Measurements from ENCODE around the gene DIO3.
"Not testable (repeated sequence)": the region's sequence is repeated elsewhere in the genome, so short reads cannot be mapped to it uniquely, and the experiment has no call there.

Gene DIO3

GRCh38 chr14:101554991-101555668 is 6.2 kb upstream of the DIO3 start:
- Histone ChIP-seq H3K79me1 (ENCODE audit: low read length) (no peaks in the 10 kb centered on the region), H2AK5ac (ENCODE audit: low read length) (no peak overlapping the region), H3K56ac (ENCODE audit: low read length) (no peak overlapping the region), H2BK15ac (replicated peaks; ENCODE audit: low read depth) (no peak overlapping the region), H3K27me3 (ENCODE audit: insufficient read depth, low read length, poor library complexity) (peaks cover 4% of the 10 kb centered on the region), H3K9ac (ENCODE audit: low read length) (no peak overlapping the region), H3K4me1 (ENCODE audit: control insufficient read depth, low read depth, low read length) (no peaks in the 10 kb centered on the region), H3K4me2 (ENCODE audit: low read length) (no peak overlapping the region), H3K23ac (ENCODE audit: low read length) (no peak overlapping the region), H3K27ac (ENCODE audit: low read depth, low read length) (no peak overlapping the region), H2BK120ac (ENCODE audit: low read depth, low read length) (no peak overlapping the region), H3K79me2 (ENCODE audit: control insufficient read depth, insufficient read depth, low read length) (no peaks in the 10 kb centered on the region), H3K18ac (ENCODE audit: low read length) (no peak overlapping the region), H4K8ac (ENCODE audit: low read depth, low read length) (no peak overlapping the region), H3K4ac (ENCODE audit: low read depth, low read length) (no peak overlapping the region), H2BK5ac (ENCODE audit: low read length) (no peak overlapping the region), H4K5ac (ENCODE audit: low read length) (no peak overlapping the region), H3K4me3 (ENCODE audit: low read length) (no peak overlapping the region), H3K36me3 (ENCODE audit: control insufficient read depth, insufficient read depth, low read length) (no peaks in the 10 kb centered on the region)
- WGBS (ENCODE audit: extremely low coverage, insufficient coverage, low lambda C conversion rate): no CpG with 5 or more reads among the region's 20 CpGs
- DNase-seq: no peak

GRCh38 chr14:101555669-101556043 is 5.6 kb upstream of the DIO3 start:
- H4K5ac ChIP-seq (ENCODE audit: low read length); H3K36me3 ChIP-seq (ENCODE audit: control insufficient read depth, insufficient read depth, low read length); H3K18ac ChIP-seq (ENCODE audit: low read length); H3K27me3 ChIP-seq (ENCODE audit: insufficient read depth, low read length, poor library complexity); H3K4me2 ChIP-seq (ENCODE audit: low read length); H3K79me2 ChIP-seq (ENCODE audit: control insufficient read depth, insufficient read depth, low read length); H4K8ac ChIP-seq (ENCODE audit: low read depth, low read length); H3K23ac ChIP-seq (ENCODE audit: low read length); H3K4me3 ChIP-seq (ENCODE audit: low read length); H2BK120ac ChIP-seq (ENCODE audit: low read depth, low read length); H3K4me1 ChIP-seq (ENCODE audit: control insufficient read depth, low read depth, low read length); H3K4ac ChIP-seq (ENCODE audit: low read depth, low read length); DNase-seq; H3K27ac ChIP-seq (ENCODE audit: low read depth, low read length); H2BK5ac ChIP-seq (ENCODE audit: low read length); H2AK5ac ChIP-seq (ENCODE audit: low read length); H3K56ac ChIP-seq (ENCODE audit: low read length); H3K9ac ChIP-seq (ENCODE audit: low read length); H3K79me1 ChIP-seq (ENCODE audit: low read length); H2BK15ac ChIP-seq (replicated peaks; ENCODE audit: low read depth): not testable (repeated sequence)
- whole genome bisulfite sequencing (ENCODE audit: extremely low coverage, insufficient coverage, low lambda C conversion rate): no CpG with 5 or more reads among the region's 5 CpGs

GRCh38 chr14:101556131-101556530 is 5.2 kb upstream of the DIO3 start:
- no peak overlapping the region for H3K4ac ChIP-seq (ENCODE audit: low read depth, low read length)
- H3K27me3 ChIP-seq (ENCODE audit: insufficient read depth, low read length, poor library complexity): peaks cover 5% of the 10 kb centered on the region
- no peak for DNase-seq
- no peaks in the 10 kb centered on the region for H3K4me1 ChIP-seq (ENCODE audit: control insufficient read depth, low read depth, low read length)
- no peak overlapping the region for H3K27ac ChIP-seq (ENCODE audit: low read depth, low read length)
- H2BK15ac ChIP-seq (replicated peaks; ENCODE audit: low read depth): no peak overlapping the region
- no peak overlapping the region for H2AK5ac ChIP-seq (ENCODE audit: low read length)
- H4K5ac ChIP-seq (ENCODE audit: low read length): no peak overlapping the region
- H3K36me3 ChIP-seq (ENCODE audit: control insufficient read depth, insufficient read depth, low read length): no peaks in the 10 kb centered on the region
- no peak overlapping the region for H2BK5ac ChIP-seq (ENCODE audit: low read length)
- no CpG with 5 or more reads among the region's 10 CpGs for WGBS (ENCODE audit: extremely low coverage, insufficient coverage, low lambda C conversion rate)
- H2BK120ac ChIP-seq (ENCODE audit: low read depth, low read length): no peak overlapping the region
- no peak overlapping the region for H3K18ac ChIP-seq (ENCODE audit: low read length)
- H3K23ac ChIP-seq (ENCODE audit: low read length): no peak overlapping the region
- no peak overlapping the region for H3K56ac ChIP-seq (ENCODE audit: low read length)
- H3K4me3 ChIP-seq (ENCODE audit: low read length): no peak overlapping the region
- H3K79me2 ChIP-seq (ENCODE audit: control insufficient read depth, insufficient read depth, low read length): no peaks in the 10 kb centered on the region
- H3K4me2 ChIP-seq (ENCODE audit: low read length): no peak overlapping the region
- no peak overlapping the region for H4K8ac ChIP-seq (ENCODE audit: low read depth, low read length)
- no peak overlapping the region for H3K9ac ChIP-seq (ENCODE audit: low read length)
- no peaks in the 10 kb centered on the region for H3K79me1 ChIP-seq (ENCODE audit: low read length)

- Histone ChIP-seq H3K27me3 (ENCODE audit: insufficient read depth, low read length, poor library complexity) (peaks cover 7% of the 10 kb centered on the region), H3K23ac (ENCODE audit: low read length) (no peak overlapping the region), H3K4me3 (ENCODE audit: low read length) (no peak overlapping the region), H4K8ac (ENCODE audit: low read depth, low read length) (no peak overlapping the region), H3K4me1 (ENCODE audit: control insufficient read depth, low read depth, low read length) (no peaks in the 10 kb centered on the region), H3K4me2 (ENCODE audit: low read length) (no peak overlapping the region), H3K56ac (ENCODE audit: low read length) (no peak overlapping the region), H3K18ac (ENCODE audit: low read length) (no peak overlapping the region), H2BK120ac (ENCODE audit: low read depth, low read length) (no peak overlapping the region), H2BK15ac (replicated peaks; ENCODE audit: low read depth) (no peak overlapping the region), H2BK5ac (ENCODE audit: low read length) (no peak overlapping the region), H2AK5ac (ENCODE audit: low read length) (no peak overlapping the region), H3K9ac (ENCODE audit: low read length) (no peak overlapping the region), H4K5ac (ENCODE audit: low read length) (no peak overlapping the region), H3K27ac (ENCODE audit: low read depth, low read length) (no peak overlapping the region), H3K4ac (ENCODE audit: low read depth, low read length) (no peak overlapping the region), H3K79me2 (ENCODE audit: control insufficient read depth, insufficient read depth, low read length) (no peaks in the 10 kb centered on the region), H3K79me1 (ENCODE audit: low read length) (no peaks in the 10 kb centered on the region), H3K36me3 (ENCODE audit: control insufficient read depth, insufficient read depth, low read length) (no peaks in the 10 kb centered on the region)
- no CpG with 5 or more reads among the region's 13 CpGs for WGBS (ENCODE audit: extremely low coverage, insufficient coverage, low lambda C conversion rate)
- DNase-seq: no peak
These were observed 4.6 kb upstream of the DIO3 start for GRCh38 chr14:101556566-101557320.

- Histone ChIP-seq H2BK5ac (ENCODE audit: low read length) (no peak overlapping the region), H3K4me2 (ENCODE audit: low read length) (no peak overlapping the region), H4K8ac (ENCODE audit: low read depth, low read length) (no peak overlapping the region), H3K4ac (ENCODE audit: low read depth, low read length) (no peak overlapping the region), H2BK120ac (ENCODE audit: low read depth, low read length) (no peak overlapping the region), H3K56ac (ENCODE audit: low read length) (no peak overlapping the region), H3K27ac (ENCODE audit: low read depth, low read length) (no peak overlapping the region), H2AK5ac (ENCODE audit: low read length) (no peak overlapping the region), H3K36me3 (ENCODE audit: control insufficient read depth, insufficient read depth, low read length) (no peaks in the 10 kb centered on the region), H4K5ac (ENCODE audit: low read length) (no peak overlapping the region), H3K79me2 (ENCODE audit: control insufficient read depth, insufficient read depth, low read length) (no peaks in the 10 kb centered on the region), H3K9ac (ENCODE audit: low read length) (no peak overlapping the region), H3K23ac (ENCODE audit: low read length) (no peak overlapping the region), H3K18ac (ENCODE audit: low read length) (no peak overlapping the region), H3K4me3 (ENCODE audit: low read length) (no peak overlapping the region), H3K79me1 (ENCODE audit: low read length) (no peaks in the 10 kb centered on the region), H2BK15ac (replicated peaks; ENCODE audit: low read depth) (no peak overlapping the region), H3K4me1 (ENCODE audit: control insufficient read depth, low read depth, low read length) (no peaks in the 10 kb centered on the region), H3K27me3 (ENCODE audit: insufficient read depth, low read length, poor library complexity) (peaks cover 13% of the 10 kb centered on the region)
- DNase-seq: no peak
- no CpG with 5 or more reads among the region's 7 CpGs for WGBS (ENCODE audit: extremely low coverage, insufficient coverage, low lambda C conversion rate)
These were observed 4.0 kb upstream of the DIO3 start for GRCh38 chr14:101557321-101557695.

Data from mesendoderm (in vitro differentiated cells).